H1 (cell line): Measurements from ENCODE around the gene FAM53B. TPM values are rescaled to one million over a fixed set of nuclear protein-coding genes. Genes with fewer than 3 reads are reported as not detected.

Experiments used
- CTCF ChIA-PET: fragments of 300-600 bp; sonication (Branson Sonifier 250); formaldehyde crosslinking; loops from one replicate; lab custom pipeline; 2021; ENCODE audit not compliant: partially characterized antibody; lab: Charles Lee
- POLR2A ChIA-PET: fragments of 300-600 bp; sonication (Branson Sonifier 250); formaldehyde crosslinking; loops from one replicate; lab custom pipeline; 2021; ENCODE audit warnings: inconsistent platforms; ENCODE audit not compliant: partially characterized antibody; lab: Charles Lee
- DNase-seq, 2 experiments: peaks; one replicate each; pipeline versions ENCODE4 v3.0.0 to v3.0.0-alpha.2; 2010 to 2022; ENCODE audit warnings: low spot score in 2 of 2, low read depth in 1 of 2, mixed read lengths in 1 of 2
- FAIRE-seq: peaks from 2 replicates; lab custom pipeline; 2011; peaks lifted over from hg19 to GRCh38; lab: Jason Lieb, UNC
- H2AFZ ChIP-seq: 2 replicates; pipeline ENCODE4 v1.8.1; 2012; ENCODE audit warnings: low read length, inconsistent platforms
- H2AK5ac ChIP-seq: 2 replicates; pipeline ENCODE4 v1.6.1; 2013; ENCODE audit warnings: low read depth, low read length
- H2BK120ac ChIP-seq: replicated peaks from 2 replicates; pipeline ENCODE3; 2013; ENCODE audit warnings: low read depth, low read length, inconsistent platforms
- H2BK12ac ChIP-seq: 2 replicates; pipeline ENCODE4 v1.6.1; 2013; ENCODE audit warnings: low read depth, low read length
- H2BK15ac ChIP-seq: 2 replicates; pipeline ENCODE4 v1.6.1; 2013; ENCODE audit warnings: low read length
- H2BK20ac ChIP-seq: 2 replicates; pipeline ENCODE4 v1.6.1; 2013; ENCODE audit warnings: low read length
- H2BK5ac ChIP-seq: 2 replicates; pipeline ENCODE4 v1.6.1; 2013; ENCODE audit warnings: low read depth, low read length
- H3K14ac ChIP-seq: 2 replicates; pipeline ENCODE4 v1.6.1; 2013; ENCODE audit warnings: inconsistent platforms; ENCODE audit not compliant: insufficient read length
- H3K18ac ChIP-seq: 2 replicates; pipeline ENCODE4 v1.6.1; 2013; ENCODE audit warnings: low read length; ENCODE audit errors: extremely low read depth
- H3K23ac ChIP-seq: 2 replicates; pipeline ENCODE4 v1.6.1; 2013; ENCODE audit warnings: inconsistent platforms; ENCODE audit not compliant: insufficient read length
- H3K23me2 ChIP-seq: 2 replicates; pipeline ENCODE4 v1.6.1; 2013; ENCODE audit warnings: low read depth, low read length
- H3K27ac ChIP-seq: 2 replicates; pipeline ENCODE4 v1.6.1; 2011; ENCODE audit warnings: low read depth, low read length, inconsistent platforms
- H3K27me3 ChIP-seq, 4 experiments: replicated peaks in 1 of 4; 1 replicate in 1 of 4; 2 replicates in 3 of 4; pipeline versions ENCODE4 v1.6.1 to v1.8.1; 2011 to 2013; ENCODE audit warnings: low read length in 3 of 4, mild to moderate bottlenecking in 3 of 4, inconsistent platforms in 2 of 4, mixed read lengths in 2 of 4, moderate library complexity in 1 of 4; ENCODE audit not compliant: control insufficient read depth in 3 of 4, insufficient read depth in 3 of 4; ENCODE audit errors: extremely low read depth in 1 of 4
- H3K36me3 ChIP-seq, 4 experiments: 2 replicates each; pipeline versions ENCODE4 v1.6.1 to v1.8.1; 2011 to 2013; ENCODE audit warnings: mild to moderate bottlenecking in 4 of 4, low read length in 3 of 4, moderate library complexity in 2 of 4, control low read depth in 1 of 4, inconsistent platforms in 1 of 4; ENCODE audit not compliant: insufficient read depth in 4 of 4, control insufficient read depth in 2 of 4
- H3K4ac ChIP-seq: replicated peaks from 2 replicates; pipeline ENCODE3; 2013; ENCODE audit warnings: low read length, low read depth, mixed read lengths, inconsistent platforms; ENCODE audit not compliant: insufficient read length
- H3K4me1 ChIP-seq, 4 experiments: replicated peaks in 1 of 4; 1 replicate in 1 of 4; 2 replicates in 3 of 4; pipeline versions ENCODE4 v1.6.1 to v1.8.1; 2011 to 2013; ENCODE audit warnings: low read length in 3 of 4, inconsistent platforms in 2 of 4, mixed read lengths in 1 of 4; ENCODE audit not compliant: insufficient read depth in 4 of 4, control insufficient read depth in 3 of 4
- H3K4me2 ChIP-seq, 2 experiments: 2 replicates each; pipeline versions ENCODE4 v1.6.1 to v1.8.1; 2011 to 2013; ENCODE audit warnings: low read depth in 2 of 2, low read length in 2 of 2, control low read depth in 1 of 2, inconsistent platforms in 1 of 2, mild to moderate bottlenecking in 1 of 2; ENCODE audit not compliant: insufficient read depth in 1 of 2
- H3K4me3 ChIP-seq, 4 experiments: fragments of 200-600, 300-600 bp in 1 of 4; sonication (generic), shearing (Covaris generic), sonication (Bioruptor Twin) in 1 of 4; 2 replicates each; pipeline versions ENCODE4 v1.5.1 to v1.8.1; 2011 to 2016; ENCODE audit warnings: low read length in 4 of 4, low read depth in 3 of 4, control low read depth in 2 of 4, inconsistent platforms in 2 of 4, mild to moderate bottlenecking in 2 of 4, mixed read lengths in 1 of 4, moderate library complexity in 1 of 4; ENCODE audit not compliant: insufficient read depth in 2 of 4; ENCODE audit errors: extremely low read depth in 1 of 4
- H3K56ac ChIP-seq: replicated peaks from 2 replicates; pipeline ENCODE3; 2013; ENCODE audit warnings: low read depth, mild to moderate bottlenecking, mixed read lengths, low read length, inconsistent platforms; ENCODE audit not compliant: insufficient read length
- H3K79me1 ChIP-seq: 2 replicates; pipeline ENCODE4 v1.6.1; 2013; ENCODE audit warnings: low read depth, low read length, control low read depth
- H3K79me2 ChIP-seq, 2 experiments: 2 replicates each; pipeline versions ENCODE4 v1.6.1 to v1.8.1; 2012 to 2013; ENCODE audit warnings: low read length in 2 of 2, mild to moderate bottlenecking in 2 of 2, inconsistent platforms in 1 of 2; ENCODE audit not compliant: insufficient read depth in 2 of 2, control insufficient read depth in 1 of 2
- H3K9ac ChIP-seq, 4 experiments: replicated peaks in 1 of 4; 1 replicate in 1 of 4; 2 replicates in 3 of 4; pipeline versions ENCODE4 v1.6.1 to v1.8.1; 2011 to 2013; ENCODE audit warnings: low read depth in 3 of 4, low read length in 3 of 4, control low read depth in 2 of 4, mild to moderate bottlenecking in 2 of 4, moderate library complexity in 2 of 4, inconsistent platforms in 1 of 4; ENCODE audit errors: extremely low read depth in 1 of 4
- H3K9me3 ChIP-seq, 2 experiments: 2 replicates each; pipeline versions ENCODE4 v1.6.1 to v1.8.1; 2012 to 2013; ENCODE audit warnings: mild to moderate bottlenecking in 2 of 2, moderate library complexity in 2 of 2, control low read depth in 1 of 2, inconsistent platforms in 1 of 2, low read depth in 1 of 2, low read length in 1 of 2, mixed read lengths in 1 of 2; ENCODE audit not compliant: insufficient read depth in 2 of 2
- H4K20me1 ChIP-seq, 2 experiments: replicated peaks in 1 of 2; 2 replicates each; pipeline versions ENCODE3 to v1.8.1; 2011 to 2013; ENCODE audit warnings: inconsistent platforms in 2 of 2, low read length in 2 of 2, mild to moderate bottlenecking in 1 of 2; ENCODE audit not compliant: insufficient read depth in 2 of 2, control insufficient read depth in 1 of 2
- H4K5ac ChIP-seq: 2 replicates; pipeline ENCODE4 v1.6.1; 2013; ENCODE audit warnings: low read length, low read depth, mixed read lengths, inconsistent platforms; ENCODE audit not compliant: insufficient read length
- H4K8ac ChIP-seq: 2 replicates; pipeline ENCODE4 v1.8.0; 2013; ENCODE audit warnings: mild to moderate bottlenecking, moderate library complexity, low read length, inconsistent platforms; ENCODE audit not compliant: insufficient read depth; ENCODE audit errors: extremely low read depth
- H4K91ac ChIP-seq: replicated peaks from 2 replicates; pipeline ENCODE3; 2013; ENCODE audit warnings: low read length, mixed read lengths, inconsistent platforms; ENCODE audit not compliant: insufficient read length
- CREB1 ChIP-seq: IDR thresholded peaks from 2 replicates; pipeline ENCODE4 v1.6.1; 2012; ENCODE audit warnings: inconsistent platforms
- RBBP5 ChIP-seq: IDR thresholded peaks from 2 replicates; pipeline ENCODE4 v1.7.1; 2012; ENCODE audit warnings: low read depth, mild to moderate bottlenecking, inconsistent platforms, low read length, moderate library complexity, borderline replicate concordance
- ZNF274 ChIP-seq: IDR thresholded peaks from 2 replicates; pipeline ENCODE4 v1.7.0; 2012; ENCODE audit warnings: low read length, borderline replicate concordance; ENCODE audit errors: extremely low read depth
- WGBS, 2 experiments: shearing (Covaris generic) in 1 of 2; methylation state at CpG; one replicate each; pipeline versions ENCODE4 v1.1.6 to v1.1.7; 2013 to 2015; ENCODE audit warnings: low lambda C conversion rate in 2 of 2, mixed read lengths in 2 of 2, inconsistent platforms in 1 of 2, low coverage in 1 of 2, missing lambda C conversion rate in 1 of 2; ENCODE audit not compliant: insufficient replicate concordance in 2 of 2, insufficient coverage in 1 of 2, insufficient read length in 1 of 2; ENCODE audit errors: extremely low coverage in 1 of 2, missing lambda C conversion rate in 1 of 2; 5-methylcytosine and 5-hydroxymethylcytosine counted together
- polyA plus RNA-seq, 7 experiments: library from polyadenylated mRNA; depleted of rRNA in 3 of 7; stranded (reverse) in 5 of 7; unstranded in 2 of 7; fragments of >200 nt in 5 of 7; fragments of 200-250 nt in 2 of 7; gene quantifications; 1 replicate in 5 of 7; 2 replicates in 1 of 7; 4 replicates in 1 of 7; pipeline versions ENCODE4 v1.2.1 to v1.2.3, GENCODE V29; 2011 to 2013; ENCODE audit warnings: missing spikeins in 2 of 7, mixed read lengths in 2 of 7
- total RNA-seq: library from RNA; stranded (reverse); fragmentation: NEBNext Ultra II Directional; extraction: Animal tissue kit (Norgen Biotek cat#: 25700); gene quantifications from 2 replicates; pipeline ENCODE4 v1.2.1, GENCODE V29; 2021

Gene FAM53B
- total and polyA plus RNA-seq, 2 of the 8 experiments (the other 6 are each of a cell fraction or from before 2014, with no cell fraction given) = 5.3 to 14.4 TPM

- Histone ChIP-seq H3K79me1 (no peaks in the 10 kb centered on the region), H4K5ac (no peak overlapping the region), H2BK12ac (no peak overlapping the region), H2AFZ (no peak overlapping the region), H3K56ac (no peak overlapping the region), H2BK5ac (peak overlapping the region; percentile 13; the same call in 1 of the 2 replicates), H3K14ac (no peak overlapping the region), H3K9me3 (no peaks in the 10 kb centered on the region), H3K18ac (no peak overlapping the region), H3K4me1 (peaks cover 0 to 2% (median 0%) of the 10 kb centered on the region in 4 experiments; a peak in 2 of 7 replicates), H3K4me3 (no peak overlapping the region), H3K79me2 (no peaks in the 10 kb centered on the region; a peak in 1 of 4 replicates), H3K4ac (no peak overlapping the region), H3K23me2 (0 out of 2 replicates have a peak, but pooled peaks cover 2% of the 10 kb centered on the region), H2BK120ac (no peak overlapping the region), H3K27ac (no peak overlapping the region), H3K36me3 (no peaks in the 10 kb centered on the region), H4K91ac (no peak overlapping the region), H2BK15ac (no peak overlapping the region), H4K8ac (no peak overlapping the region), H4K20me1 (peaks cover under 1 to 5% of the 10 kb centered on the region in 2 experiments), H2AK5ac (no peak overlapping the region), H2BK20ac (no peak overlapping the region), H3K23ac (no peak overlapping the region), H3K27me3 (no peaks in the 10 kb centered on the region), H3K4me2 (no peak overlapping the region), H3K9ac (no peak overlapping the region; a peak in 1 of 7 replicates)
- DNase-seq (no peak), FAIRE-seq (no peak)
- 90% methylated on average over 20 of the region's 20 CpGs; no CpG with 5 or more reads in 1 of the 2 experiments for WGBS, 2 experiments
- ChIA-PET POLR2A (no interaction called here), CTCF (interaction anchor here (2.2 to 5.5 kb wide), 2 partner anchors 101 to 110 kb away, joined by 6 to 37 read pairs; no protein-coding TSS in a partner anchor)
- TF ChIP-seq CREB1 = no peak
- TF ChIP-seq ZNF274 = no peak
- no peak for TF ChIP-seq RBBP5
These were observed 103.5 kb downstream of the FAM53B start for GRCh38 chr10:124640538-124641231.
